HepG2 (cell line): Measurements from ENCODE around the gene CHRNG. TPM values are rescaled to one million over a fixed set of nuclear protein-coding genes. Genes with fewer than 3 reads are reported as not detected.

Experiments used
- ATF7 ChIP-seq, 2 experiments: fragments of 450-650 bp in 1 of 2; sonication (generic) in 1 of 2; formaldehyde crosslinking in 1 of 2; IDR thresholded peaks; 2 replicates each; pipeline versions ENCODE4 v1.4.0 to v1.6.1; 2016 to 2020; ENCODE audit warnings: antibody characterized with exemption in 1 of 2, mild to moderate bottlenecking in 1 of 2, missing genetic modification reagents in 1 of 2
- CENPT ChIP-seq: sonication (generic); formaldehyde crosslinking; IDR thresholded peaks from 2 replicates; pipeline ENCODE4 v1.8.0; 2022; ENCODE audit warnings: low read depth, mild to moderate bottlenecking, moderate library complexity, missing genetic modification reagents
- CREB3 ChIP-seq: sonication (generic); formaldehyde crosslinking; IDR thresholded peaks from 2 replicates; pipeline ENCODE4 v1.5.0; 2020; ENCODE audit warnings: missing genetic modification reagents
- GABPA ChIP-seq, 2 experiments: IDR thresholded peaks; 2 replicates each; pipeline ENCODE4 v1.6.1; 2011 to 2016; ENCODE audit warnings: low read depth in 2 of 2, low read length in 1 of 2, missing biosample characterization in 1 of 2, missing genetic modification characterization in 1 of 2
- HMG20B ChIP-seq: conservative IDR thresholded peaks from 2 replicates; pipeline ENCODE4 v1.6.1; 2016; ENCODE audit warnings: missing genetic modification reagents, missing compliant biosample characterization
- HMGXB3 ChIP-seq: sonication (generic); formaldehyde crosslinking; IDR thresholded peaks from 2 replicates; pipeline ENCODE4 v1.4.0; 2020; ENCODE audit warnings: missing genetic modification reagents, borderline replicate concordance
- KLF11 ChIP-seq: IDR thresholded peaks from 2 replicates; pipeline ENCODE4 v1.6.1; 2016; ENCODE audit warnings: missing compliant biosample characterization
- NBN ChIP-seq: fragments of 450-650 bp; conservative IDR thresholded peaks from 2 replicates; pipeline ENCODE4 v1.6.1; 2017
- ONECUT2 ChIP-seq: sonication (generic); formaldehyde crosslinking; IDR thresholded peaks from 2 replicates; pipeline ENCODE4 v1.4.0; 2020; ENCODE audit warnings: missing genetic modification reagents
- RNF219 ChIP-seq: sonication (generic); formaldehyde crosslinking; IDR thresholded peaks from 2 replicates; pipeline ENCODE4 v1.5.0; 2020; ENCODE audit warnings: mild to moderate bottlenecking, missing genetic modification reagents
- SMARCC2 ChIP-seq: fragments of 450-650 bp; IDR thresholded peaks from 2 replicates; pipeline ENCODE4 v1.6.1; 2017; ENCODE audit warnings: antibody characterized with exemption, mild to moderate bottlenecking
- SPEN ChIP-seq: sonication (generic); formaldehyde crosslinking; IDR thresholded peaks from 2 replicates; pipeline ENCODE4 v1.5.1; 2020; ENCODE audit warnings: low read depth, mild to moderate bottlenecking, missing genetic modification reagents
- TP53 ChIP-seq: sonication (generic); formaldehyde crosslinking; conservative IDR thresholded peaks from 2 replicates; pipeline ENCODE4 v1.4.0; 2020; ENCODE audit warnings: missing genetic modification reagents
- ZBTB49 ChIP-seq: sonication (generic); formaldehyde crosslinking; IDR thresholded peaks from 2 replicates; pipeline ENCODE4 v1.4.0; 2020; ENCODE audit warnings: missing genetic modification reagents, borderline replicate concordance
- ZFP82 ChIP-seq: sonication (generic); formaldehyde crosslinking; IDR thresholded peaks from 2 replicates; pipeline ENCODE4 v1.5.1; 2020; ENCODE audit warnings: mild to moderate bottlenecking, missing genetic modification reagents, borderline replicate concordance
- ZNF260 ChIP-seq: sonication (generic); formaldehyde crosslinking; IDR thresholded peaks from 2 replicates; pipeline ENCODE4 v1.4.0; 2020; ENCODE audit warnings: missing genetic modification reagents, low read depth, mild to moderate bottlenecking, borderline replicate concordance
- ZNF782 ChIP-seq: sonication (generic); formaldehyde crosslinking; IDR thresholded peaks from 2 replicates; pipeline ENCODE4 v1.4.0; 2020; ENCODE audit warnings: missing genetic modification reagents, mild to moderate bottlenecking, borderline replicate concordance
- polyA plus RNA-seq, 8 experiments: library from polyadenylated mRNA; depleted of rRNA in 3 of 8; stranded (reverse) in 7 of 8; unstranded in 1 of 8; fragments of >200 nt; fragmentation: Illumina TruSeq in 4 of 8; extraction: Trizol in 4 of 8; gene quantifications; 2 replicates each; pipeline versions ENCODE4 v1.2.1 to v1.2.3, GENCODE V29; 2011 to 2016; ENCODE audit warnings: low read depth in 4 of 8, missing spikeins in 1 of 8, mixed read lengths in 1 of 8; ENCODE audit not compliant: insufficient read depth in 1 of 8
- total RNA-seq, 5 experiments: library from RNA; depleted of rRNA; stranded (reverse); fragments of >200 nt; fragmentation: Illumina TruSeq; extraction: Trizol; gene quantifications; 2 replicates each; pipeline ENCODE4 v1.2.3, GENCODE V29; 2016; ENCODE audit warnings: low read depth in 1 of 5

Gene CHRNG
- total and polyA plus RNA-seq, 2 of the 13 experiments (the other 11 are each of a cell fraction or from before 2014, with no cell fraction given), result not detected

- peak; percentile 94 for TF ChIP-seq HMGXB3 (CRISPR knock-in tag)
- peak; percentile 93 for TF ChIP-seq TP53 (CRISPR knock-in tag)
- TF ChIP-seq ZNF260 (CRISPR knock-in tag), result 0 out of 2 replicates have a peak, but pooled peaks have one; percentile 54
- no peak for TF ChIP-seq SMARCC2
- TF ChIP-seq RNF219 (CRISPR knock-in tag), result peak; percentile 86; the same call in 1 of the 2 replicates
- TF ChIP-seq CENPT (CRISPR knock-in tag), result peak; percentile 87
- TF ChIP-seq NBN, result no peak
- TF ChIP-seq ZFP82 (CRISPR knock-in tag), result peak; percentile 89; the same call in 1 of the 2 replicates
- 0 out of 2 replicates have a peak, but pooled peaks have one; percentile 90 for TF ChIP-seq KLF11 (CRISPR knock-in tag)
- TF ChIP-seq SPEN (CRISPR knock-in tag), result peak; percentile 100
- TF ChIP-seq GABPA (IDR thresholded peaks at IDR 0.05; ENCODE audit: low read depth, low read length), result peak; percentile 99
- peak; percentile 96 for TF ChIP-seq GABPA (CRISPR knock-in tag; IDR thresholded peaks at IDR 0.05; ENCODE audit: low read depth)
- peak; percentile 71 for TF ChIP-seq ONECUT2 (CRISPR knock-in tag)
- peak; percentile 93; the same call in 1 of the 2 replicates for TF ChIP-seq ZNF782 (CRISPR knock-in tag)
- peak; percentile 82; the same call in 1 of the 2 replicates for TF ChIP-seq ZBTB49 (CRISPR knock-in tag)
- TF ChIP-seq ATF7 (IDR thresholded peaks at IDR 0.05), result no peak
- peak; percentile 85 for TF ChIP-seq ATF7 (CRISPR knock-in tag; IDR thresholded peaks at IDR 0.05)
- peak; percentile 98 for TF ChIP-seq CREB3
- peak; percentile 73 for TF ChIP-seq HMG20B (CRISPR knock-in tag)
Observed at GRCh38 chr2:232550354-232551249, 11.1 kb downstream of the CHRNG start, which contains the start of the genes EIF4E2 and TIGD1 (continued).
